ENCODE data around the gene ZNF414.
A peak's percentile ranks its signal among the peaks of the same experiment; 100 is the strongest.

DNA sequence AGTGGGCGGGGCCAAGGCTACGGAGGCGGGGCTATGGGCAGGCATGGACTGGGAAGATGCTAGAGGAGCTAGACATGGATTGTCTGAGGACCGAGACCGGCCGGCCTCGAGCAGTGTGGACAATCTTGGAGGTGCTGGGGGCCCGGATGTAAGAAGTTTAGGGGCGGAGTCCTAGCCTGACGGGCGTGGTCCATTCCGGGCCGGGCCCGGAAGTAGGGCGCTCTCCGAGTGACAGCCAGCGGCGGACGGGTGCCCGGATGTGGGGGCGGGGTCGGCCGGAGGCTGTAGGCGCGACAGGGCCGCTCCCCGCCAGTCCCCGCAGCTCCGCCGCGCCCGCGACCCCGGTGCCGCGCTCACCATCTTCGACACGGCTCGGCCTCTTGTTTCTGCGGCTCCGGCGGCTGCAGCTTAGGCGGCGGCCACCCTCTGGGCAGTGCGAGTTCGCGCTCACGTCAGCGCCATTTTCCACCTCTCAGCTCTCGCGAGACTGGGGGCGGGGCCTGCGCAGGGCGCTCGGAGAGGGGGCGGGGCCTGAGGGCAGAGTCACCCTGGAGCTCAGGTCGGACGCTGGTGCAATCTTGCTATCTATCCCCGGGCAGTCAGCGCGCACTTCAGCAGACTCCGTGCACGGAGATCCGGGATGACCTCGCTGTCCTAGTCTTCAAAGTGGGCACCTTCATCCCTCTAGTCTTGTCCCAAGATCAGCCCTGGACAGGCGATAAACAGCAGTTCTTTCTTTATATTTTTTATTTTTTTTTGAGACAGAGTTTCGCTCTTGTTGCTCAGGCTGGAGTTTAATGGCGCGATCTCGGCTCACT lies at the start of gene ZNF414:
- no peak for TF ChIP-seq ZSCAN32 (CRISPR knock-in tag; IDR thresholded peaks at IDR 0.05)
- TF ChIP-seq PRPF4 (IDR thresholded peaks at IDR 0.05; ENCODE audit: insufficient read depth, low read depth, low read length, poor library complexity, severe bottlenecking): no peak
- no peak for TF ChIP-seq TAF15 (IDR thresholded peaks at IDR 0.05; ENCODE audit: low read depth, low read length)
- no peak for TF ChIP-seq EHMT2 (IDR thresholded peaks at IDR 0.05)
- no peak for TF ChIP-seq KLF6 (CRISPR knock-in tag; IDR thresholded peaks at IDR 0.05; ENCODE audit: borderline replicate concordance)
- no peak for TF ChIP-seq MTA2 (IDR thresholded peaks at IDR 0.05; ENCODE audit: low read depth)
- no peak for TF ChIP-seq EP300 (IDR thresholded peaks at IDR 0.05; ENCODE audit: low read length)
- no peak for TF ChIP-seq CBFB (CRISPR knock-in tag; IDR thresholded peaks at IDR 0.05)
- peak; percentile 70; the same call in 1 of the 2 replicates for TF ChIP-seq L3MBTL2 (IDR thresholded peaks at IDR 0.05)
- no peak for TF ChIP-seq PATZ1 (CRISPR knock-in tag; IDR thresholded peaks at IDR 0.05; ENCODE audit: borderline replicate concordance)
- no peak for TF ChIP-seq MTA1 (IDR thresholded peaks at IDR 0.05; ENCODE audit: borderline replicate concordance)
- no peak for TF ChIP-seq ZNF699 (CRISPR knock-in tag; IDR thresholded peaks at IDR 0.05; ENCODE audit: insufficient replicate concordance)
- no peak for TF ChIP-seq SIRT6 (IDR thresholded peaks at IDR 0.05; ENCODE audit: low read depth, low read length)
- TF ChIP-seq TARDBP (IDR thresholded peaks at IDR 0.05): 0 out of 2 replicates have a peak, but pooled peaks have one; percentile 11

Data from K562 (cell line).